Sigmoid colon (tissue), 7 donors: ENCODE data around the gene MRPS27. TPM values are rescaled to one million over a fixed set of nuclear protein-coding genes. Genes with fewer than 3 reads are reported as not detected.

Source experiments
- DNase-seq: peaks from one replicate; pipeline ENCODE4 v3.0.0-alpha.2; 2019
- H3K27ac ChIP-seq, 4 donors: fragments of 200-600 bp; sonication (generic); one replicate each; pipeline ENCODE4 v1.5.1; 2016 to 2019; ENCODE audit warnings: mild to moderate bottlenecking in 1 of 4
- H3K27me3 ChIP-seq, 3 donors: fragments of 200-600 bp; sonication (generic); one replicate each; pipeline ENCODE4 v1.5.1; 2019; ENCODE audit warnings: mild to moderate bottlenecking in 1 of 3
- H3K36me3 ChIP-seq, 4 donors: fragments of 200-600 bp; sonication (generic); one replicate each; pipeline ENCODE4 v1.5.1; 2016 to 2019
- H3K4me1 ChIP-seq, 4 donors: fragments of 200-600 bp; sonication (generic); one replicate each; pipeline ENCODE4 v1.5.1; 2017 to 2019
- H3K4me3 ChIP-seq, 4 donors: fragments of 200-600 bp; sonication (generic); one replicate each; pipeline ENCODE4 v1.5.1; 2017 to 2019; ENCODE audit warnings: mild to moderate bottlenecking in 2 of 4, moderate library complexity in 1 of 4
- H3K9me3 ChIP-seq, 4 donors: fragments of 200-600 bp in 3 of 4; sonication (generic) in 3 of 4; one replicate each; pipeline versions ENCODE4 v1.5.1 to v1.6.1; 2013 to 2019
- CTCF ChIP-seq, 4 experiments: fragments of 450-650 bp in 3 of 4; fragments of 200-600 bp in 1 of 4; IDR thresholded peaks; one replicate each; pipeline ENCODE4 v1.5.1; 2016 to 2019; ENCODE audit warnings: antibody characterized with exemption in 4 of 4, mild to moderate bottlenecking in 3 of 4, moderate library complexity in 2 of 4
- EP300 ChIP-seq, 4 donors: sonication (generic); formaldehyde crosslinking; IDR thresholded peaks; one replicate each; pipeline ENCODE4 v1.6.1; 2017; ENCODE audit warnings: antibody characterized with exemption in 4 of 4
- POLR2A ChIP-seq, 2 donors: fragments of 450-650 bp; IDR thresholded peaks; one replicate each; pipeline ENCODE4 v1.6.1; 2016; ENCODE audit warnings: antibody characterized with exemption in 2 of 2, mild to moderate bottlenecking in 2 of 2, moderate library complexity in 2 of 2
- POLR2AphosphoS5 ChIP-seq, 4 donors: sonication (generic); formaldehyde crosslinking; IDR thresholded peaks; one replicate each; pipeline ENCODE4 v1.6.1; 2017; ENCODE audit warnings: antibody characterized with exemption in 4 of 4
- WGBS, 2 donors: extraction: QIAGEN DNeasy Blood & Tissue Kit; methylation state at CpG; one replicate each; pipeline ENCODE4 v1.1.7; 2013; 5-methylcytosine and 5-hydroxymethylcytosine counted together
- intact Hi-C: fragments of 100-400 bp; cut with DNase I; formaldehyde crosslinking; loops from one replicate; pipeline ENCODE4 v1.15.1; 2023
- polyA plus RNA-seq, 3 donors: library from polyadenylated mRNA; stranded (reverse); fragments of 200-250 nt; gene quantifications; one replicate each; pipeline ENCODE4 v1.2.3, GENCODE V29; 2013
- small RNA-seq, 3 donors: library from RNA; depleted of rRNA; stranded (forward); fragments of <200 nt; gene quantifications; one replicate each; pipeline ENCODE3, GENCODE V24; 2016
- total RNA-seq, 4 donors: library from RNA; depleted of rRNA; stranded (reverse); fragments of >200 nt; gene quantifications; one replicate each; pipeline ENCODE4 v1.1.0, GENCODE V29; 2016
- donor health status: healthy with polysubstance abuse.
- donor health status: Bipolar disorder and iron deficiency.
- donor health status: healthy.

The MRPS27 gene
- total and polyA plus RNA-seq, 7 donors, result 23.1 to 64.0 (median 44.8) TPM

GRCh38 chr5:72170101-72170500 is 149.9 kb downstream of the MRPS27 start:
- no peak for TF ChIP-seq POLR2AphosphoS5 (IDR thresholded peaks at IDR 0.05)
- TF ChIP-seq EP300 (IDR thresholded peaks at IDR 0.05), result no peak
- no peak for TF ChIP-seq CTCF (IDR thresholded peaks at IDR 0.05)
- no peak for TF ChIP-seq POLR2A (IDR thresholded peaks at IDR 0.05)
- H3K4me3 ChIP-seq, result no peak overlapping the region
- WGBS, 2 donors, result 80 to 86% methylated on average over 2 of the region's 2 CpGs
- H3K4me1 ChIP-seq, result peaks cover 0 to 36% (median 20%) of the 10 kb centered on the region in 4 donors
- intact Hi-C loops, result no loop called here
- no peak overlapping the region for H3K27ac ChIP-seq
- no peak for DNase-seq
- no peaks in the 10 kb centered on the region for H3K36me3 ChIP-seq
- no peaks in the 10 kb centered on the region for H3K9me3 ChIP-seq
- no peaks in the 10 kb centered on the region for H3K27me3 ChIP-seq

Small RNAs within 50 kb of the gene (small RNA-seq; reads per million reads assigned to genes)
- gene MIR4803 (0 reads per million in 3 donors), gene RN7SL153P (0 reads per million in 3 donors)

Other genes with a start within 250 kb of the MRPS27 start
- 100 to 1,000 TPM in 3 of 4 donors, 10 to 100 TPM in 1; 98.6 to 659 (median 288) TPM for gene MAP1B, start 212.8 kb downstream of the MRPS27 start, total RNA-seq
- 1 to 10 TPM in 2 of 3 donors, under 1 TPM in 1; 0.69 to 5.0 (median 1.2) TPM for gene MAP1B, start 212.8 kb downstream of the MRPS27 start, polyA plus RNA-seq
- 10 to 100 TPM in 1 of 4 donors, 1 to 10 TPM in 3; 5.4 to 12.7 (median 6.0) TPM for gene PTCD2, start 133 bp upstream of the MRPS27 start, total RNA-seq
- 1 to 10 TPM in 2 of 3 donors, under 1 TPM in 1; 0.60 to 3.5 (median 1.2) TPM for gene PTCD2, start 133 bp upstream of the MRPS27 start, polyA plus RNA-seq
- 1 to 10 TPM; 1.8 to 3.9 (median 2.0) TPM for gene ZNF366, start 187.2 kb upstream of the MRPS27 start, total RNA-seq
- 1 to 10 TPM in 1 of 3 donors, under 1 TPM in 2; 0.46 to 1.6 (median 0.60) TPM for gene ZNF366, start 187.2 kb upstream of the MRPS27 start, polyA plus RNA-seq